K562 (cell line): ENCODE results near the gene CNDP2. TPM values are rescaled to one million over a fixed set of nuclear protein-coding genes. Genes with fewer than 3 reads are reported as not detected.

Experiments
- ATAC-seq: fragments of 200-7000 bp; cut with Tn5 transposase; 3 replicates; pipeline ENCODE4 v1.9.1; 2020; ENCODE audit warnings: moderate library complexity
- BruUV-seq: library from RNA; stranded (reverse); fragments of 400-500 nt; replicated peaks from 2 replicates; lab custom pipeline; 2021; lab: Mats Ljungman, UMichigan
- CTCF ChIA-PET: fragments of 300-600 bp; formaldehyde crosslinking; extraction: SDS; loops from one replicate; lab custom pipeline; 2021; ENCODE audit warnings: low intra/inter-chr PET ratio; lab: Yijun Ruan, JAX
- POLR2A ChIA-PET: fragments of 300-600, 350-650 bp; sonication (Branson Sonifier 250); formaldehyde crosslinking; extraction: SDS; loops from one replicate; lab custom pipeline; 2021; ENCODE audit warnings: antibody characterized with exemption, inconsistent platforms; lab: Yijun Ruan, JAX
- DNase-seq, 4 experiments: peaks; one replicate each; pipeline versions ENCODE4 v3.0.0 to v3.0.0-alpha.2; 2011 to 2018; ENCODE audit warnings: low spot score in 3 of 4, mixed read lengths in 3 of 4; ENCODE audit errors: extremely low read depth in 1 of 4
- FAIRE-seq: peaks from 2 replicates; lab custom pipeline; 2011; peaks lifted over from hg19 to GRCh38; lab: Jason Lieb, UNC
- H2AFZ ChIP-seq: 2 replicates; pipeline ENCODE4 v1.6.0; 2011; ENCODE audit warnings: low read depth, low read length, control low read depth, inconsistent platforms
- H3K27ac ChIP-seq: fragments of 200-600 bp; 3 replicates; pipeline ENCODE4 v1.8.0; 2011; ENCODE audit warnings: low read depth, mild to moderate bottlenecking, control low read depth, inconsistent platforms, low read length, moderate library complexity, mixed read lengths; ENCODE audit errors: extremely low read depth
- H3K27me3 ChIP-seq, 2 experiments: fragments of 300-600 bp in 1 of 2; 2 replicates in 1 of 2; 3 replicates in 1 of 2; pipeline versions ENCODE4 v1.6.0 to v1.8.0; 2011; ENCODE audit warnings: inconsistent platforms in 2 of 2, low read length in 2 of 2, mild to moderate bottlenecking in 1 of 2, mixed read lengths in 1 of 2, moderate library complexity in 1 of 2; ENCODE audit not compliant: control insufficient read depth in 2 of 2, insufficient read depth in 2 of 2
- H3K36me3 ChIP-seq: fragments of 300-600 bp; 3 replicates; pipeline ENCODE4 v1.8.0; 2011; ENCODE audit warnings: mild to moderate bottlenecking, low read length, inconsistent platforms; ENCODE audit not compliant: control insufficient read depth, insufficient read depth
- H3K4me1 ChIP-seq, 2 experiments: fragments of 200-600 bp in 1 of 2; replicated peaks in 1 of 2; 2 replicates in 1 of 2; 3 replicates in 1 of 2; pipeline versions ENCODE4 v1.5.1 to v1.8.0; 2011; ENCODE audit warnings: inconsistent platforms in 2 of 2, low read length in 2 of 2, mild to moderate bottlenecking in 1 of 2, mixed read lengths in 1 of 2, moderate library complexity in 1 of 2; ENCODE audit not compliant: control insufficient read depth in 2 of 2, insufficient read depth in 2 of 2
- H3K4me2 ChIP-seq: 2 replicates; pipeline ENCODE4 v1.6.1; 2011; ENCODE audit warnings: low read length, control low read depth, inconsistent platforms, mixed read lengths; ENCODE audit not compliant: insufficient read depth
- H3K4me3 ChIP-seq: fragments of 200-600 bp; sonication (generic), shearing (Covaris generic); 2 replicates; pipeline ENCODE4 v1.5.1; 2016; ENCODE audit warnings: control low read depth, inconsistent platforms
- H3K79me2 ChIP-seq: fragments of 200-600 bp; 3 replicates; pipeline ENCODE4 v1.8.0; 2011; ENCODE audit warnings: low read length, inconsistent platforms; ENCODE audit not compliant: control insufficient read depth, insufficient read depth
- H3K9ac ChIP-seq, 2 experiments: 2 replicates each; pipeline versions ENCODE4 v1.6.0 to v1.6.1; 2011; ENCODE audit warnings: low read depth in 2 of 2, low read length in 2 of 2, control low read depth in 1 of 2, inconsistent platforms in 1 of 2, mild to moderate bottlenecking in 1 of 2, mixed read lengths in 1 of 2; ENCODE audit not compliant: insufficient read depth in 1 of 2
- H3K9me1 ChIP-seq: one replicate; pipeline ENCODE4 v1.6.0; 2011; ENCODE audit warnings: inconsistent platforms, mild to moderate bottlenecking, low read length, moderate library complexity; ENCODE audit not compliant: control insufficient read depth, insufficient read depth
- H3K9me3 ChIP-seq: replicated peaks from 2 replicates; pipeline ENCODE4 v1.5.1; 2011; ENCODE audit warnings: low read depth, low read length, inconsistent platforms; ENCODE audit not compliant: control insufficient read depth, insufficient read depth
- H4K20me1 ChIP-seq: replicated peaks from 2 replicates; pipeline ENCODE4 v1.6.1; 2011; ENCODE audit warnings: low read length, inconsistent platforms, mixed read lengths; ENCODE audit not compliant: control insufficient read depth, insufficient read depth
- LEF1 ChIP-seq: fragments of 450-650 bp; IDR thresholded peaks from 2 replicates; pipeline ENCODE4 v1.6.1; 2016; ENCODE audit warnings: mild to moderate bottlenecking
- MCM7 ChIP-seq, 2 experiments: fragments of 450-650 bp; IDR thresholded peaks; 2 replicates each; pipeline ENCODE4 v1.6.1; 2016 to 2018
- NCOA6 ChIP-seq: fragments of 450-650 bp; IDR thresholded peaks from 2 replicates; pipeline ENCODE4 v1.6.1; 2017; ENCODE audit warnings: mild to moderate bottlenecking
- RBM22 ChIP-seq: fragments of 200-400 bp; formaldehyde crosslinking; IDR thresholded peaks from 2 replicates; pipeline ENCODE4 v1.6.1; 2018; ENCODE audit warnings: low read length, low read depth; ENCODE audit not compliant: poor library complexity, severe bottlenecking
- SREBF2 ChIP-seq: sonication (generic); formaldehyde crosslinking; IDR thresholded peaks from 2 replicates; pipeline ENCODE4 v1.4.0; 2020; ENCODE audit warnings: mild to moderate bottlenecking, missing genetic modification reagents
- TSC22D4 ChIP-seq: fragments of 450-650 bp; IDR thresholded peaks from 2 replicates; pipeline ENCODE4 v1.6.1; 2016; ENCODE audit warnings: missing genetic modification characterization, missing biosample characterization, control low read depth
- ZC3H4 ChIP-seq: sonication (generic); formaldehyde crosslinking; IDR thresholded peaks from 2 replicates; pipeline ENCODE4 v1.9.0; 2021; ENCODE audit warnings: missing genetic modification reagents, borderline replicate concordance
- ZNF175 ChIP-seq: fragments of 200-800 bp; sonication (Bioruptor generic); IDR thresholded peaks from 2 replicates; pipeline ENCODE4 v1.6.1; 2016; ENCODE audit warnings: low read depth, mild to moderate bottlenecking, missing genetic modification characterization, missing compliant biosample characterization
- ZNF668 ChIP-seq: fragments of 250-450 bp; sonication (Bioruptor Pico); IDR thresholded peaks from 2 replicates; pipeline ENCODE4 v1.8.0; 2022; ENCODE audit warnings: mild to moderate bottlenecking, inconsistent platforms
- WGBS: fragments of 100-300 bp; shearing (Covaris generic); methylation state at CpG from one replicate; pipeline ENCODE4 v1.1.6; 2016; ENCODE audit warnings: low coverage, mixed read lengths; ENCODE audit not compliant: insufficient coverage; ENCODE audit errors: missing lambda C conversion rate; 5-methylcytosine and 5-hydroxymethylcytosine counted together
- in situ Hi-C: fragments of 300-500 bp; cut with MboI; formaldehyde crosslinking; loops from 4 replicates; pipeline ENCODE4 v1.15.0; 2018; ENCODE audit warnings: inconsistent platforms, mixed read lengths
- intact Hi-C: fragments of 100-400 bp; cut with micrococcal nuclease; formaldehyde crosslinking; loops from 2 replicates; pipeline ENCODE4 v1.14.2; 2022
- polyA plus RNA-seq, 8 experiments: library from polyadenylated mRNA; depleted of rRNA in 4 of 8; stranded (reverse) in 5 of 8; unstranded in 3 of 8; fragments of >200 nt; fragmentation: Nextera tagmentation in 2 of 8; fragmentation: Illumina TruSeq in 1 of 8; extraction: Ambion mirVana in 2 of 8; extraction: Trizol in 1 of 8; gene quantifications; 2 replicates each; pipeline versions ENCODE4 v1.2.1 to v1.2.3, GENCODE V29; 2011 to 2014; ENCODE audit warnings: inconsistent platforms in 1 of 8, missing spikeins in 1 of 8
- total RNA-seq, 7 experiments: library from RNA; depleted of rRNA in 6 of 7; stranded (reverse); fragments of >200 nt in 6 of 7; fragmentation: Illumina TruSeq in 2 of 7; extraction: Trizol in 2 of 7; gene quantifications; 2 replicates each; pipeline versions ENCODE4 v1.2.1 to v1.2.3, GENCODE V29; 2011 to 2021; ENCODE audit warnings: low replicate concordance in 1 of 7

CNDP2 gene
- total and polyA plus RNA-seq, 9 of the 15 experiments (the other 6 are each of a cell fraction or from before 2014, with no cell fraction given): 34.1 to 128 (median 53.8) TPM

GRCh38 chr18:74532511-74533025, 36.4 kb downstream of the CNDP2 start:
- ChIA-PET CTCF (no interaction called here), POLR2A (no interaction called here)
- no peaks in the 10 kb centered on the region for H3K9me3 ChIP-seq
- H3K36me3 ChIP-seq: no peaks in the 10 kb centered on the region
- ATAC-seq: no peak
- no peak for FAIRE-seq
- WGBS: 0% methylated on average over 6 of the region's 9 CpGs
- H3K79me2 ChIP-seq: no peaks in the 10 kb centered on the region
- no peaks in the 10 kb centered on the region for H4K20me1 ChIP-seq
- BruUV-seq: no TSS peak
- TF ChIP-seq NCOA6 (no peak), ZNF175 (CRISPR knock-in tag) (no peak), MCM7 (IDR thresholded peaks at IDR 0.05) (no peak), ZNF668 (no peak), SREBF2 (CRISPR knock-in tag) (no peak)
- peaks cover 16 to 54% of the 10 kb centered on the region in 2 experiments; a peak in 4 of 5 replicates for H3K27me3 ChIP-seq
- H3K27ac ChIP-seq: no peak overlapping the region
- intact Hi-C loops (no loop called here), in situ Hi-C loops (no loop called here)
- H3K4me2 ChIP-seq: no peak overlapping the region
- no peak overlapping the region for H2AFZ ChIP-seq
- no peak for DNase-seq
- peaks cover 0 to 4% of the 10 kb centered on the region in 2 experiments; a peak in 2 of 5 replicates for H3K4me1 ChIP-seq
- no peak overlapping the region for H3K4me3 ChIP-seq
- no peak overlapping the region for H3K9ac ChIP-seq
- no peaks in the 10 kb centered on the region for H3K9me1 ChIP-seq

GRCh38 chr18:74533666-74534065, 37.5 kb downstream of the CNDP2 start:
- ChIA-PET CTCF (no interaction called here), POLR2A (interaction anchor here (0.6 kb wide), 1 partner anchor 11 kb away, joined by 3 read pairs; no protein-coding TSS in a partner anchor)
- H3K27me3 ChIP-seq: peaks cover 16 to 54% of the 10 kb centered on the region in 2 experiments; a peak in 4 of 5 replicates
- no peak overlapping the region for H3K27ac ChIP-seq
- in situ Hi-C loops: no loop called here
- no peaks in the 10 kb centered on the region for H3K9me1 ChIP-seq
- no peaks in the 10 kb centered on the region for H4K20me1 ChIP-seq
- WGBS: 7% methylated on average over 12 of the region's 12 CpGs
- no peaks in the 10 kb centered on the region for H3K79me2 ChIP-seq
- no peaks in the 10 kb centered on the region for H3K9me3 ChIP-seq
- no peak overlapping the region for H3K4me2 ChIP-seq
- BruUV-seq: no TSS peak
- no peak overlapping the region for H3K9ac ChIP-seq
- H2AFZ ChIP-seq: no peak overlapping the region
- H3K4me3 ChIP-seq: no peak overlapping the region
- ATAC-seq: no peak; the same call in 2 of the 3 replicates
- intact Hi-C loops: no loop called here
- no peaks in the 10 kb centered on the region for H3K36me3 ChIP-seq
- no peak for TF ChIP-seq ZC3H4 (CRISPR knock-in tag)
- no peak for TF ChIP-seq LEF1
- TF ChIP-seq TSC22D4 (tag): no peak
- no peak for TF ChIP-seq RBM22
- no peak for DNase-seq
- FAIRE-seq: no peak
- peaks cover 0 to 4% of the 10 kb centered on the region in 2 experiments; a peak in 2 of 5 replicates for H3K4me1 ChIP-seq
